ENCODE data around the gene USP25.
A peak's percentile ranks its signal among the peaks of the same experiment; 100 is the strongest.

The USP25 gene

DNA sequence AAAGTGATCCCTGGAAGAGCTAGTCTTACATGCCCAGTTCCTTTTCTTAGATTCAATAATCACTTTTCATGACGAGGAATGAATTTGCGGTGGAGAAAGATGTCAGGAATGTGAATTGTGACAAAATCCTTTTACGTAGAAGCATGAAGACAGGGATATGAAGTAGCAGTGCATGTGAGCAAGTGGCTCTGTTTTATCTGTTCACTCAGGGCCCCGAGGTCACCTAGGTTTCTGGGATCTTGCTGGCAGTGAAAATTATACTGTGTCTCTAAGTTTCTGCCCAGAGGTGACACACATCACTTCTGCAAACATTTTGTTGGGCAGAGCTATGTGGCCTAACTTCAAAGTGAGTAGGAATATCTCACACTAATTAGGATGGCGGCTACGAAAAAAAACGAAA, 79.3 kb downstream of the USP25 start:
- TF ChIP-seq EP300 (IDR thresholded peaks at IDR 0.05; ENCODE audit: borderline replicate concordance) = no peak
- no peak for TF ChIP-seq MAX (IDR thresholded peaks at IDR 0.05)
- no peak for TF ChIP-seq EGR1 (IDR thresholded peaks at IDR 0.05)
- no peak for TF ChIP-seq CREB1 (IDR thresholded peaks at IDR 0.05; ENCODE audit: low read depth)

GRCh38 chr21:15809818-15810217, 80.0 kb downstream of the USP25 start:
- TF ChIP-seq FOXM1 (IDR thresholded peaks at IDR 0.05; ENCODE audit: borderline replicate concordance, low read depth) (no peak), ZBTB7A (IDR thresholded peaks at IDR 0.05; ENCODE audit: low read depth) (no peak), TCF12 (IDR thresholded peaks at IDR 0.05; ENCODE audit: low read depth) (no peak), NFIC (IDR thresholded peaks at IDR 0.05) (no peak), RAD21 (IDR thresholded peaks at IDR 0.05; ENCODE audit: low read depth) (no peak), EP300 (IDR thresholded peaks at IDR 0.05; ENCODE audit: borderline replicate concordance) (no peak), CEBPB (IDR thresholded peaks at IDR 0.05) (peak; percentile 51; the same call in 1 of the 2 replicates)
- TF ChIP-seq, protein P1, sequence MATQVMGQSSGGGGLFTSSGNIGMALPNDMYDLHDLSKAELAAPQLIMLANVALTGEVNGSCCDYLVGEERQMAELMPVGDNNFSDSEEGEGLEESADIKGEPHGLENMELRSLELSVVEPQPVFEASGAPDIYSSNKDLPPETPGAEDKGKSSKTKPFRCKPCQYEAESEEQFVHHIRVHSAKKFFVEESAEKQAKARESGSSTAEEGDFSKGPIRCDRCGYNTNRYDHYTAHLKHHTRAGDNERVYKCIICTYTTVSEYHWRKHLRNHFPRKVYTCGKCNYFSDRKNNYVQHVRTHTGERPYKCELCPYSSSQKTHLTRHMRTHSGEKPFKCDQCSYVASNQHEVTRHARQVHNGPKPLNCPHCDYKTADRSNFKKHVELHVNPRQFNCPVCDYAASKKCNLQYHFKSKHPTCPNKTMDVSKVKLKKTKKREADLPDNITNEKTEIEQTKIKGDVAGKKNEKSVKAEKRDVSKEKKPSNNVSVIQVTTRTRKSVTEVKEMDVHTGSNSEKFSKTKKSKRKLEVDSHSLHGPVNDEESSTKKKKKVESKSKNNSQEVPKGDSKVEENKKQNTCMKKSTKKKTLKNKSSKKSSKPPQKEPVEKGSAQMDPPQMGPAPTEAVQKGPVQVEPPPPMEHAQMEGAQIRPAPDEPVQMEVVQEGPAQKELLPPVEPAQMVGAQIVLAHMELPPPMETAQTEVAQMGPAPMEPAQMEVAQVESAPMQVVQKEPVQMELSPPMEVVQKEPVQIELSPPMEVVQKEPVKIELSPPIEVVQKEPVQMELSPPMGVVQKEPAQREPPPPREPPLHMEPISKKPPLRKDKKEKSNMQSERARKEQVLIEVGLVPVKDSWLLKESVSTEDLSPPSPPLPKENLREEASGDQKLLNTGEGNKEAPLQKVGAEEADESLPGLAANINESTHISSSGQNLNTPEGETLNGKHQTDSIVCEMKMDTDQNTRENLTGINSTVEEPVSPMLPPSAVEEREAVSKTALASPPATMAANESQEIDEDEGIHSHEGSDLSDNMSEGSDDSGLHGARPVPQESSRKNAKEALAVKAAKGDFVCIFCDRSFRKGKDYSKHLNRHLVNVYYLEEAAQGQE (IDR thresholded peaks at IDR 0.05; ENCODE audit: low read depth) = no peak

- no peak for TF ChIP-seq ZBTB7A (IDR thresholded peaks at IDR 0.05; ENCODE audit: low read depth)
- TF ChIP-seq YY1 (IDR thresholded peaks at IDR 0.05; ENCODE audit: low read depth) = no peak
Observed at GRCh38 chr21:15815285-15815684, 85.5 kb downstream of the USP25 start.

DNA sequence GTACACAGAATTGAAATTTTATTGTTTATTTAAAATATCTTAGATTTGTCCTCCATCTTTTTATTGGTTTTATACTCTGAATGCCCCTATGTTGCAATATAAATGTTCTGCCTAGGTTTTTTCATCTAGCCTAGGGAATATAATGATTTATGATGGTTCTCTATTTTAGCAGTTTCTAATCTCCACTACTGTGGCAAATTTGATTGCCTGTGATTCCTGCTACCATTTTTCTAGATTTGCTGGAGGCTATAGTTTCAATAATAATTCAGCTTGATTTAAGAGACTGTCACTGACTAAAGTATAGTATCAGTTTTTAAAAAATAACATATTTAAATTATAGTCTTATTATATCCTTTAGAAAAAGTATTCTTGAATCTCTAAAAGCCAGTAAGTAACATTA, 90.5 kb downstream of the USP25 start:
- TF ChIP-seq YY1 (IDR thresholded peaks at IDR 0.05; ENCODE audit: low read depth) (no peak), TAF1 (IDR thresholded peaks at IDR 0.05; ENCODE audit: low read depth) (no peak), ZBTB7A (IDR thresholded peaks at IDR 0.05; ENCODE audit: low read depth) (no peak), EP300 (IDR thresholded peaks at IDR 0.05; ENCODE audit: borderline replicate concordance) (no peak), CREB1 (IDR thresholded peaks at IDR 0.05; ENCODE audit: low read depth) (no peak), NFIC (IDR thresholded peaks at IDR 0.05) (no peak), MAX (IDR thresholded peaks at IDR 0.05) (no peak), TCF12 (IDR thresholded peaks at IDR 0.05; ENCODE audit: low read depth) (no peak), CEBPB (IDR thresholded peaks at IDR 0.05) (no peak), EGR1 (IDR thresholded peaks at IDR 0.05) (no peak)
- TF ChIP-seq, protein P2, sequence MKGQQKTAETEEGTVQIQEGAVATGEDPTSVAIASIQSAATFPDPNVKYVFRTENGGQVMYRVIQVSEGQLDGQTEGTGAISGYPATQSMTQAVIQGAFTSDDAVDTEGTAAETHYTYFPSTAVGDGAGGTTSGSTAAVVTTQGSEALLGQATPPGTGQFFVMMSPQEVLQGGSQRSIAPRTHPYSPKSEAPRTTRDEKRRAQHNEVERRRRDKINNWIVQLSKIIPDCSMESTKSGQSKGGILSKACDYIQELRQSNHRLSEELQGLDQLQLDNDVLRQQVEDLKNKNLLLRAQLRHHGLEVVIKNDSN (IDR thresholded peaks at IDR 0.05) = no peak

DNA sequence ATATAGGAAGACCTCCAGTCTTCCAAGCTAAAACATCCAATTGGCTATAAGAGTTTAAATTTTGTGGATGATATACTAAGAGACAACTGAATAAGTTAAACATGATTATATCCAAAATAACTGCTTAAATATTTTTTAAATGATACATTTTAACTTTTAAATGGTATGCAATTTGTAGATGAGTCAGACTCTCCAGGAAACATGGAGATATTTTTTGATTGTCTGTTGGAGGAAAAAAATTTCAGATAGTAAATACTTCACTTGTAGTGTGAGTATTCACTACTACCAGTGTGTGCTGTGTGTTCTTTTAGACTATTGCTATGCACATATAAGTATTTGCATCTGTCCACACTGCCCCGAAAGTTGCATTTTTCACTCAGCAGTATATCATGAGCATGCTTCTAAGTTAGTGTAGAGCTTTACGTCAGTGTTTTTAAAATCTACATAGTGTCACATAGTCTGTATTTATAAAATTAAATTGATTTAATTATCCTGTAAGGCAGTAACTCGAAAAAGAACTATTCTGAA, 91.1 kb downstream of the USP25 start:
- TF ChIP-seq TEAD4 (IDR thresholded peaks at IDR 0.05) = no peak
- no peak for TF ChIP-seq TCF12 (IDR thresholded peaks at IDR 0.05; ENCODE audit: low read depth)
- TF ChIP-seq FOXM1 (IDR thresholded peaks at IDR 0.05; ENCODE audit: borderline replicate concordance, low read depth) = no peak
- TF ChIP-seq, protein P2 (IDR thresholded peaks at IDR 0.05) = no peak
- no peak for TF ChIP-seq MAX (IDR thresholded peaks at IDR 0.05)
- TF ChIP-seq EP300 (IDR thresholded peaks at IDR 0.05; ENCODE audit: borderline replicate concordance) = no peak
- TF ChIP-seq RAD21 (IDR thresholded peaks at IDR 0.05; ENCODE audit: low read depth) = no peak
- no peak for TF ChIP-seq TAF1 (IDR thresholded peaks at IDR 0.05; ENCODE audit: low read depth)
- TF ChIP-seq CEBPB (IDR thresholded peaks at IDR 0.05) = no peak
- TF ChIP-seq EGR1 (IDR thresholded peaks at IDR 0.05) = no peak

DNA sequence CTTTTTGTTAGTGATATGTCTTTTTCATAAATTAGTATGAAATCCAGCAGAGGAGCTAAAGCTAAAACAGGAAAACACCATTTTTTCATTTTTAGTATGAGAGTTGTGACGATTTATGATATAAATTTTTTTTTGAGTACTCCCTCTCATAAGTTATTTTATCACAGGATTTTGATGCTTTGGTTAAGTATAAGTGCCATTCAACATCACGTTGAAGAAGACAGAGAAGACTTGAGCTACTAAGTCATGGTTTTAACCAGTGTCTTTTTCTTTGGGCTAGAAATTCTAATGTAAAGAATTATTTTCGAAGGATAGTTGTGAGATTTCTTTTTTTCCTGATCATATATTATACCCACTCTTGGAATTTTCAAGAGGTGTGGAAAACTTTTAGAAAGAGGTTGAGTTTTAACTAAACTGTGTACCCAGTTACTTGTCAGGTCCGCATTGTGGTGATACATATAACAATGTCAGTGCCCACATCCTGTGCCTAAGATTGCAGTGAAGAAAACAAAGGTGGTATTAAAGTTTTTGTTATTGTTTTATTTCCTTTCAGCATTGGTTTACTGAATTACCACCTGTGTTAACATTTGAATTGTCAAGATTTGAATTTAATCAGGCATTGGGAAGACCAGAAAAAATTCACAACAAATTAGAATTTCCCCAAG, 93.8 kb downstream of the USP25 start:
- TF ChIP-seq, protein P2 (IDR thresholded peaks at IDR 0.05) = no peak
- TF ChIP-seq CREB1 (IDR thresholded peaks at IDR 0.05; ENCODE audit: low read depth) (no peak), EGR1 (IDR thresholded peaks at IDR 0.05) (no peak), RAD21 (IDR thresholded peaks at IDR 0.05; ENCODE audit: low read depth) (no peak), ZBTB7A (IDR thresholded peaks at IDR 0.05; ENCODE audit: low read depth) (no peak), CEBPB (IDR thresholded peaks at IDR 0.05) (no peak), MAX (IDR thresholded peaks at IDR 0.05) (no peak), NFIC (IDR thresholded peaks at IDR 0.05) (no peak), TAF1 (IDR thresholded peaks at IDR 0.05; ENCODE audit: low read depth) (no peak), TEAD4 (IDR thresholded peaks at IDR 0.05) (no peak), EP300 (IDR thresholded peaks at IDR 0.05; ENCODE audit: borderline replicate concordance) (no peak), YY1 (IDR thresholded peaks at IDR 0.05; ENCODE audit: low read depth) (no peak), TCF12 (IDR thresholded peaks at IDR 0.05; ENCODE audit: low read depth) (no peak), FOXM1 (IDR thresholded peaks at IDR 0.05; ENCODE audit: borderline replicate concordance, low read depth) (no peak)
- TF ChIP-seq, protein P1 (IDR thresholded peaks at IDR 0.05; ENCODE audit: low read depth) = no peak

All from Ishikawa (cell line).